Heart left ventricle (tissue), 13 donors: ENCODE data around the gene NDUFAF3.

Source experiments
- POLR2A ChIP-seq, 2 donors: fragments of 450-650 bp; IDR thresholded peaks; one replicate each; pipeline ENCODE4 v1.6.1; 2017; ENCODE audit warnings: antibody characterized with exemption in 2 of 2, mild to moderate bottlenecking in 2 of 2, moderate library complexity in 2 of 2
- TF ChIP-seq, protein P1 (sequence below), 12 donors: fragments of 200-600 bp; sonication (generic) in 4 of 12; IDR thresholded peaks; one replicate each; pipeline versions ENCODE4 v1.5.0 to v1.8.0; 2018 to 2022; ENCODE audit warnings: antibody characterized with exemption in 12 of 12, mild to moderate bottlenecking in 5 of 12
- donor health status: ischemic (EF 13 %, LVEDD 7.1; RV severe dilation, severe dysfunction).
- donor health status: DM: no; HTN: yes; CAD: no.
- donor health status: DM: no; HTN: no; CAD: no.
- donor health status: ischemic (EF 25% LVEDD 6.9; RV normal size, moderate dysfunction).
- donor health status: ischemic (EF 25% LVEDD 5.7; RV mildly dilated, moderate dysfunction).
- donor health status: ischemic (EF 35%, LVEDD 5.7; RV mildly dilated, moderate dysfunction).
- donor health status: nonischemic (EF 11% LVEDD 7.7; RV severe dilation, severe dysfunction).
- donor health status: DM: yes; HTN: yes; CAD: no.
- donor health status: PGD.
- donor health status: ischemic (EF 29% LVEDD 5.4; RV normal size, mild dysfunction).
- donor health status: nonischemic (EF 23%, LVEDD 6.1; RV moderate dilation, normal function).

- TF ChIP-seq POLR2A (IDR thresholded peaks at IDR 0.05): no peak
- TF ChIP-seq, protein P1, sequence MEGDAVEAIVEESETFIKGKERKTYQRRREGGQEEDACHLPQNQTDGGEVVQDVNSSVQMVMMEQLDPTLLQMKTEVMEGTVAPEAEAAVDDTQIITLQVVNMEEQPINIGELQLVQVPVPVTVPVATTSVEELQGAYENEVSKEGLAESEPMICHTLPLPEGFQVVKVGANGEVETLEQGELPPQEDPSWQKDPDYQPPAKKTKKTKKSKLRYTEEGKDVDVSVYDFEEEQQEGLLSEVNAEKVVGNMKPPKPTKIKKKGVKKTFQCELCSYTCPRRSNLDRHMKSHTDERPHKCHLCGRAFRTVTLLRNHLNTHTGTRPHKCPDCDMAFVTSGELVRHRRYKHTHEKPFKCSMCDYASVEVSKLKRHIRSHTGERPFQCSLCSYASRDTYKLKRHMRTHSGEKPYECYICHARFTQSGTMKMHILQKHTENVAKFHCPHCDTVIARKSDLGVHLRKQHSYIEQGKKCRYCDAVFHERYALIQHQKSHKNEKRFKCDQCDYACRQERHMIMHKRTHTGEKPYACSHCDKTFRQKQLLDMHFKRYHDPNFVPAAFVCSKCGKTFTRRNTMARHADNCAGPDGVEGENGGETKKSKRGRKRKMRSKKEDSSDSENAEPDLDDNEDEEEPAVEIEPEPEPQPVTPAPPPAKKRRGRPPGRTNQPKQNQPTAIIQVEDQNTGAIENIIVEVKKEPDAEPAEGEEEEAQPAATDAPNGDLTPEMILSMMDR (IDR thresholded peaks at IDR 0.05): no peak
These were observed 47.7 kb upstream of the NDUFAF3 start for GRCh38 chr3:48974076-48974864.
